ENCODE data around the gene PAK1.

GRCh38 chr11:77309401-77310085, 164.4 kb downstream of the PAK1 start:
- TF ChIP-seq, protein P1, sequence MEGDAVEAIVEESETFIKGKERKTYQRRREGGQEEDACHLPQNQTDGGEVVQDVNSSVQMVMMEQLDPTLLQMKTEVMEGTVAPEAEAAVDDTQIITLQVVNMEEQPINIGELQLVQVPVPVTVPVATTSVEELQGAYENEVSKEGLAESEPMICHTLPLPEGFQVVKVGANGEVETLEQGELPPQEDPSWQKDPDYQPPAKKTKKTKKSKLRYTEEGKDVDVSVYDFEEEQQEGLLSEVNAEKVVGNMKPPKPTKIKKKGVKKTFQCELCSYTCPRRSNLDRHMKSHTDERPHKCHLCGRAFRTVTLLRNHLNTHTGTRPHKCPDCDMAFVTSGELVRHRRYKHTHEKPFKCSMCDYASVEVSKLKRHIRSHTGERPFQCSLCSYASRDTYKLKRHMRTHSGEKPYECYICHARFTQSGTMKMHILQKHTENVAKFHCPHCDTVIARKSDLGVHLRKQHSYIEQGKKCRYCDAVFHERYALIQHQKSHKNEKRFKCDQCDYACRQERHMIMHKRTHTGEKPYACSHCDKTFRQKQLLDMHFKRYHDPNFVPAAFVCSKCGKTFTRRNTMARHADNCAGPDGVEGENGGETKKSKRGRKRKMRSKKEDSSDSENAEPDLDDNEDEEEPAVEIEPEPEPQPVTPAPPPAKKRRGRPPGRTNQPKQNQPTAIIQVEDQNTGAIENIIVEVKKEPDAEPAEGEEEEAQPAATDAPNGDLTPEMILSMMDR (optimal IDR thresholded peaks at IDR 0.05 in 1 of 3, IDR thresholded peaks at IDR 0.05 in 1 of 3, conservative IDR thresholded peaks at IDR 0.05 in 1 of 3; ENCODE audit: extremely low read depth in 1 of 3, insufficient read depth in 2 of 3, low read length in 3 of 3): no peak
- TF ChIP-seq EZH2 (IDR thresholded peaks at IDR 0.05; ENCODE audit: low read length): no peak
